ENCODE measurements around the gene ADGRB2.

DNA sequence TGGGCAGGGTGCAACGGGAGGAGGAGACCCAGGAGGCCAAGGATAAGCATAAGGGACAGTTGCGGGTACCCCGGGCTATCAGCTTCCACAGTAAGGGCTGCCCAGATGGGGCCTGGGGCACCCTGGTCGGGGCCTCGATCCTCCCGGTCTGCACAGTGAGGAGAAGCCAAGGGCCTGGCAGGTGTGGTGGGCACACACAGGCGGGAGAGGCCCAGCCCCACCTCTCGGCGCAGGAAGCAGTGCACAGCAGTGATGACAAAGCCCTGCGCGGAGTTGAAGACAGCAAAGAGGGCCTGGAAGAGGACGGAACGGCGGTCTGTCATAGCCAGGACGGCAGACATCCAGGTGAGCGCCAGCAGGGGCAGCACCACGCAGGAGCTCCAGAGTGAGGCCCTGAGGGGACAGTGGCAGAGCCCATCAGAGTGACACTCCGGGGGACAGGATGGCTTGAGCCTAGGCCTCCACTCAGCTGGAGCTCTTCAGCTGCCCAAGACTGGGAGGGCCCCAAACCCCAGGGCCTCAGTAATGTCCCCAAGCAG, 31.3 kb downstream of the ADGRB2 start:
- TF ChIP-seq, protein P1, sequence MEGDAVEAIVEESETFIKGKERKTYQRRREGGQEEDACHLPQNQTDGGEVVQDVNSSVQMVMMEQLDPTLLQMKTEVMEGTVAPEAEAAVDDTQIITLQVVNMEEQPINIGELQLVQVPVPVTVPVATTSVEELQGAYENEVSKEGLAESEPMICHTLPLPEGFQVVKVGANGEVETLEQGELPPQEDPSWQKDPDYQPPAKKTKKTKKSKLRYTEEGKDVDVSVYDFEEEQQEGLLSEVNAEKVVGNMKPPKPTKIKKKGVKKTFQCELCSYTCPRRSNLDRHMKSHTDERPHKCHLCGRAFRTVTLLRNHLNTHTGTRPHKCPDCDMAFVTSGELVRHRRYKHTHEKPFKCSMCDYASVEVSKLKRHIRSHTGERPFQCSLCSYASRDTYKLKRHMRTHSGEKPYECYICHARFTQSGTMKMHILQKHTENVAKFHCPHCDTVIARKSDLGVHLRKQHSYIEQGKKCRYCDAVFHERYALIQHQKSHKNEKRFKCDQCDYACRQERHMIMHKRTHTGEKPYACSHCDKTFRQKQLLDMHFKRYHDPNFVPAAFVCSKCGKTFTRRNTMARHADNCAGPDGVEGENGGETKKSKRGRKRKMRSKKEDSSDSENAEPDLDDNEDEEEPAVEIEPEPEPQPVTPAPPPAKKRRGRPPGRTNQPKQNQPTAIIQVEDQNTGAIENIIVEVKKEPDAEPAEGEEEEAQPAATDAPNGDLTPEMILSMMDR (IDR thresholded peaks at IDR 0.05), result no peak
- TF ChIP-seq POLR2A (IDR thresholded peaks at IDR 0.05), result no peak
